ENCODE results near the gene UBE2R2.

DNA sequence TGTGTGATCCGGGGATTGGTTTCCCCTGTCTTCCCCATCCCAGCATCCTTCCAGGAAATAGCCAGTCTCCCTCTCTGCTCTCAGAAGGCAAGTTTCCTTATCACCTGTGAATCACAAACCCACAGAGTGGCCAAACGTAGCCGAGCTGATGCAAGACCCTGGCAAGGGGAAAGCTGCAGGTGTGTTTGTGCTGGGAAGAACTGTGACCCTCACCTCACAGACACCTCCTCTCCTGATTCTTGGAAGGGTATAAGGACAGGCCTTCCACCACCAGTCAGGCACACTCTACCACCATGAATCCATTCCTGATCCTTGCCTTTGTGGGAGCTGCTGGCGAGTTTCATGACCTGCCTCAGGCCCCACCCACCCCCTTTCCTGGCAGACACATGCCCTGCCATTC is 21.7 kb upstream of the UBE2R2 start, which contains the start of gene PRSS3:
- TF ChIP-seq, protein P1, sequence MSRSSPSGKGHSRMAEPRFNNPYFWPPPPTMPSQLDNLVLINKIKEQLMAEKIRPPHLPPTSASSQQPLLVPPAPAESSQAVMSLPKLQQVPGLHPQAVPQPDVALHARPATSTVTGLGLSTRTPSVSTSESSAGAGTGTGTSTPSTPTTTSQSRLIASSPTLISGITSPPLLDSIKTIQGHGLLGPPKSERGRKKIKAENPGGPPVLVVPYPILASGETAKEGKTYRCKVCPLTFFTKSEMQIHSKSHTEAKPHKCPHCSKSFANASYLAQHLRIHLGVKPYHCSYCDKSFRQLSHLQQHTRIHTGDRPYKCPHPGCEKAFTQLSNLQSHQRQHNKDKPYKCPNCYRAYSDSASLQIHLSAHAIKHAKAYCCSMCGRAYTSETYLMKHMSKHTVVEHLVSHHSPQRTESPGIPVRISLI (tag by site-specific recombination; IDR thresholded peaks at IDR 0.05): no peak
- no peak for TF ChIP-seq ZNF2 (tag by site-specific recombination; IDR thresholded peaks at IDR 0.05)
- TF ChIP-seq TCF7L2 (IDR thresholded peaks at IDR 0.05; ENCODE audit: borderline replicate concordance, low read depth, low read length): no peak
- TF ChIP-seq CTCF (tag by site-specific recombination; IDR thresholded peaks at IDR 0.05): no peak
- no peak for TF ChIP-seq MEIS1 (CRISPR knock-in tag; IDR thresholded peaks at IDR 0.05; ENCODE audit: borderline replicate concordance)
- TF ChIP-seq, protein P2, sequence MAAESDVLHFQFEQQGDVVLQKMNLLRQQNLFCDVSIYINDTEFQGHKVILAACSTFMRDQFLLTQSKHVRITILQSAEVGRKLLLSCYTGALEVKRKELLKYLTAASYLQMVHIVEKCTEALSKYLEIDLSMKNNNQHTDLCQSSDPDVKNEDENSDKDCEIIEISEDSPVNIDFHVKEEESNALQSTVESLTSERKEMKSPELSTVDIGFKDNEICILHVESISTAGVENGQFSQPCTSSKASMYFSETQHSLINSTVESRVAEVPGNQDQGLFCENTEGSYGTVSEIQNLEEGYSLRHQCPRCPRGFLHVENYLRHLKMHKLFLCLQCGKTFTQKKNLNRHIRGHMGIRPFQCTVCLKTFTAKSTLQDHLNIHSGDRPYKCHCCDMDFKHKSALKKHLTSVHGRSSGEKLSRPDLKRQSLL (tag by site-specific recombination; IDR thresholded peaks at IDR 0.05): no peak
